Astrocyte of the cerebellum (primary cell): ENCODE measurements around the gene FER.
"Not testable (repeated sequence)": the region's sequence is repeated elsewhere in the genome, so short reads cannot be mapped to it uniquely, and the experiment has no call there.

ENCODE experiments used
- DNase-seq: peaks from one replicate; pipeline ENCODE4 v3.0.0-alpha.2; 2011; ENCODE audit warnings: low read depth
- H3K4me3 ChIP-seq: 2 replicates; pipeline ENCODE4 v1.5.1; 2011; ENCODE audit warnings: mild to moderate bottlenecking, low read depth, low read length, moderate library complexity
- in situ Hi-C: cut with HindIII; loops from 2 replicates; pipeline ENCODE4 v1.10.0; 2017; ENCODE audit warnings: low sequenced_read_pairs
- TF ChIP-seq, protein P1 (sequence below): IDR thresholded peaks from 2 replicates; pipeline ENCODE4 v1.5.1; 2012; ENCODE audit warnings: low read length, low read depth, moderate library complexity, mild to moderate bottlenecking; ENCODE audit errors: missing control alignments

Gene FER

DNA sequence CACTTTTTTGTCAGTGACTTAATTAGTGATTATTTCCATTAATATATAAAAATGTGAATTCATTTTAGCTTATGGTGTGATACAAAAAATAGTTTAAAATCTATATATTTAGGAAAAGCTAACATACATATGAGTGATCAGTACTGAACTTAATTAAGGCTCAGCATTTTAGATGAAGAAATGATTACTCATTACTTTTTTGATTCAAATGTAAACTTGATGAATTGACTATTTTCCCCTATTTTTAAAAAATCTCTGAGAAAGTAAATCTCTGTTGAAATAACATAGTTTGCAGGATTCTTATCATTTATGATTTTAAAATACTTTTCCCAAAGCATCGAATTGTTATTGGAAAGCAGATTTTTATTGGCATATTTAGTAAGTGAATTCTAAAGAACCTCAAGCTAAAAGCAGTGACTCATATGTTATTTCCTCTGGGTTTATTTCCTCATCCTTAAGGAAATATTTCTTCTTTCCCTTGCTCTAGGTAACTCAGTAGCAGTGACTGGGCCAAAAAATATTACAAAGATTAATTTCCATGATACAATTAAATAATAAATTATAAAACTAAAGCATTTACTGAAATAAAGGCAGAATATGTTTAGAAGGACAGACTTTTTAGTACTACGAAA lies 290.6 kb downstream of the FER start:
- in situ Hi-C loops = no loop called here

DNA sequence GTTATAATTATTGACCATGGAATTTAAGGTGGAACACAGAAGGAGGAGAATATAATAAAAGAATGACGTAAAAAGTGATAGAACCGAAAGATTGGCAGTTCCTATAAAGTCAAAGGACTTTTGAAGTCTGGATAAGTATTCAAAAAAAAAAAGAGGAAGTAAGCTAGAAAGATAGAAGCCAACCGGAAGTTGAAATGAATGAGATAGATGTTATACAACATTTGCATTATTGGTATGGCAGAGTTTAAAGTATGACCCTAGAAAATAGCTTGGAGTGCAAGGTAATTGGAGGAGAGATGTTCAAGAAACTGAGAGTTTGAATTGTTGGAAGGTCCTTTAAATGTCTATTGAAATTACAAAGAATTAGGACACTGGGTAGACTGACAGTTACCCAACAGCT lies 293.6 kb downstream of the FER start:
- in situ Hi-C loops = no loop called here
- no peak for DNase-seq
- H3K4me3 ChIP-seq = no peak overlapping the region
- TF ChIP-seq, protein P1, sequence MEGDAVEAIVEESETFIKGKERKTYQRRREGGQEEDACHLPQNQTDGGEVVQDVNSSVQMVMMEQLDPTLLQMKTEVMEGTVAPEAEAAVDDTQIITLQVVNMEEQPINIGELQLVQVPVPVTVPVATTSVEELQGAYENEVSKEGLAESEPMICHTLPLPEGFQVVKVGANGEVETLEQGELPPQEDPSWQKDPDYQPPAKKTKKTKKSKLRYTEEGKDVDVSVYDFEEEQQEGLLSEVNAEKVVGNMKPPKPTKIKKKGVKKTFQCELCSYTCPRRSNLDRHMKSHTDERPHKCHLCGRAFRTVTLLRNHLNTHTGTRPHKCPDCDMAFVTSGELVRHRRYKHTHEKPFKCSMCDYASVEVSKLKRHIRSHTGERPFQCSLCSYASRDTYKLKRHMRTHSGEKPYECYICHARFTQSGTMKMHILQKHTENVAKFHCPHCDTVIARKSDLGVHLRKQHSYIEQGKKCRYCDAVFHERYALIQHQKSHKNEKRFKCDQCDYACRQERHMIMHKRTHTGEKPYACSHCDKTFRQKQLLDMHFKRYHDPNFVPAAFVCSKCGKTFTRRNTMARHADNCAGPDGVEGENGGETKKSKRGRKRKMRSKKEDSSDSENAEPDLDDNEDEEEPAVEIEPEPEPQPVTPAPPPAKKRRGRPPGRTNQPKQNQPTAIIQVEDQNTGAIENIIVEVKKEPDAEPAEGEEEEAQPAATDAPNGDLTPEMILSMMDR = no peak

More for the DNA sequence above, 290.6 kb downstream of the FER start:
- TF ChIP-seq, protein P1 = no peak
- H3K4me3 ChIP-seq = no peak overlapping the region
- no peak for DNase-seq

DNA sequence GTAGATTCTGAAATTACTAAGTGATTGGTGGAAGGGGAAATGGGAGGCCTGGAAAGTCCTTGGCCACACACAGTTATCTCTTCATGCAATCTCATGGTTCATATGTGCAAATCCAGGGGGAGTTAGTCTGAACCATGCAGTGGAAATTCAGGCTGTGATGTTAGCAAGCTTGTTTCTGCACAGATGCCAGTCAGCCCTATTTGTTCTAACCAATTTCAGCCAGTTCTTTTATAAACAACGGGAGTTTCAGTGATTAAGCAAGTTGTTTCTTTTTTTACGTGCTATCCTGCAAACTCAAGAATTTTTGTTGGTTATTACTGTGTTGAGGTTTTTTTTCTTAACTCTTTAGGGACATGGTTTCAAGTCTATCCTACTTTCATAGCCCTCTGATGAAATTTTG lies 298.0 kb downstream of the FER start:
- in situ Hi-C loops = no loop called here
- no peak overlapping the region for H3K4me3 ChIP-seq
- TF ChIP-seq, protein P1 = no peak
- DNase-seq = no peak

DNA sequence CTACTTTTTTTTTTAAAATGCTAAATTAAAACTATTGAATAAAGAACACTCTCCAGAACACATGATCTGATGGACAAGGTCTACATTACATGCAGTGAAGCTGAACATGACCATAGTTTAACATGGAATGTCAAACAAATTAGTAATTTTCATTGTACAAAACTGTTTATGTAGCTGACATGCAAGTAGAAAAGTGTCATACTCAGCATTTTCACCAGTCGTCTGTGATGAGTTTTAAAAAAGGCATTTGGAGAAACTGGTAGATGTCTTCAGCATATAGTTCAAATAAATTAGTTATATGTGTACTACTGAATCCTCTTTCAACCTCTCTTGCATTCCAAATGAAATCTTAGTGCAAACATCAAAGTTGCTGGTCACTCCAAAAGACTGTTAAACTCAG lies 301.9 kb downstream of the FER start:
- TF ChIP-seq, protein P1 = no peak
- H3K4me3 ChIP-seq = no peak overlapping the region
- DNase-seq = no peak
- in situ Hi-C loops = no loop called here

DNA sequence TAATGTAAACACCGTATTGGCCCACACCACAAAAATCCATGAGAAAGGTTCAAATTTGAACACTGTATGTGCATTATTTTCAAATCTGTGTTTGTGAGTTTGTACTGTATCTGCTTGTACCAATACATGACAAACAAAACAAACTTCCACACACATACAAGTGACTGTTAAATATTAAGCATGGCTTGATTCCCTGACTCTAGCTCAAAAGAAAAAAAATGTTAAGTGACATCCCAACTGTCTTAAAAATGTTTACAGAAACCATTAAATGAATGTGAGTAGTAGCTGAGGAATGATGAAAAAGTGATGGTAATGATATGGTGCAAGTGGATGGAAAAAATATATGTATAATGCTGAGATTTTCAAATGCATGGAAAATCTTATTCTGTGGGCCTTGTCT lies 302.6 kb downstream of the FER start:
- DNase-seq, H3K4me3 ChIP-seq, in situ Hi-C loops: not testable (repeated sequence)

DNA sequence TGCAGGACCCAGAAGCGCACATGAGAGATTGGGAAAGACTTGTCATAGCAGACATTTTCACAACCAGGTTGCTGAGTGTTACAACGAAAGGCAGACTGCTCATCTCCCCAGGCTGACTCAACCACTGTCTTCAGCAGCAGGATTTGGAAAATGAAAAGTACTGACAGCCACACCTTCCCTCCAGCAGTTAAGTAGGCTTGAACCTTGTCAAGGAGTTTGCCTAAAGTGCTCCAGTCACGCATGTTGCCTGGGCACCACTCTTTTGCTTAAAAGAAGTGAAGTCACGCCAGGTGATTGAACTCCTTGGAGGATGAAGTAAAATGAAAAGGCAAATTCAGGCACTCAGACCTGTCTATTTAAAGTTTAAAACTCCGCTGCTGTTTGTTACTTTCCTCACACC lies 304.5 kb downstream of the FER start:
- in situ Hi-C loops, DNase-seq, H3K4me3 ChIP-seq: not testable (repeated sequence)

DNA sequence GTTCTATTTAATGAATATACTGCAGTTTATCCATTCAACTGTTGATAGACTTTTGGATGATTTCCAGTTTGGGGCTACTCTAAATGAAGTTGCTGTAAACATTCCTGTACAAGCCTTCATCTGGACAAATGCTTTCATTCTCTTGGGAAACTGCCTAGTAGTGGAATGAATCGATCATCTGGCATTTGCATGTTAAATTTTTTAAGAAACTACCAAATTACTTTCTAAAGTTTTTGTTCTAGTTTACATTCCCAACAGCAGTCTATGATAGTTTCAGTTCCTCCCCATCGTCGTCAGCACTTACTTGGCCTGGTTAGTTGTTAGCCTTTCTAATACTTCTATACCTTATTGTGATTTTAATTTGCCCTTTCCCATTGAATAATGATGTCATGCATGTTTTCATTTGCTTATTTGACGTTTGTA lies 306.3 kb downstream of the FER start:
- in situ Hi-C loops = no loop called here
- H3K4me3 ChIP-seq = no peak overlapping the region
- DNase-seq = peak; percentile 56
- TF ChIP-seq, protein P1 = no peak
